ENCODE data around the gene KLHDC1. TPM values are rescaled to one million over a fixed set of nuclear protein-coding genes. Genes with fewer than 3 reads are reported as not detected.

The KLHDC1 gene
- total RNA-seq, 4 donors from 2014 or later = 9.2 to 16.3 (median 12.4) TPM

- intact Hi-C loops (cut with DNase I) = no loop called here
- Histone ChIP-seq H3K27ac (no peak overlapping the region), H3K9me3 (no peaks in the 10 kb centered on the region), H3K27me3 (no peaks in the 10 kb centered on the region), H3K36me3 (peaks cover 0 to 4% of the 10 kb centered on the region in 2 donors), H3K4me3 (replicated peaks in 1 of 3) (no peak overlapping the region), H3K4me1 (no peaks in the 10 kb centered on the region)
- DNase-seq = no peak
- TF ChIP-seq POLR2A (IDR thresholded peaks at IDR 0.05) = no peak
- TF ChIP-seq CTCF (IDR thresholded peaks at IDR 0.05) = no peak
- whole genome bisulfite sequencing, 2 donors = 87 to 88% methylated on average over 5 of the region's 5 CpGs
Observed at GRCh38 chr14:49754570-49755097, 61.7 kb downstream of the KLHDC1 start.

GRCh38 chr14:49755378-49755777 lies 62.5 kb downstream of the KLHDC1 start:
- H3K4me1 ChIP-seq = no peaks in the 10 kb centered on the region
- no peaks in the 10 kb centered on the region for H3K9me3 ChIP-seq
- DNase-seq = no peak
- no peak overlapping the region for H3K4me3 ChIP-seq (replicated peaks in 1 of 3)
- 85 to 91% methylated on average over 3 of the region's 3 CpGs for WGBS, 2 donors
- intact Hi-C loops (cut with DNase I) = no loop called here
- H3K36me3 ChIP-seq = peaks cover 0 to 4% of the 10 kb centered on the region in 2 donors
- no peak overlapping the region for H3K27ac ChIP-seq
- TF ChIP-seq CTCF (IDR thresholded peaks at IDR 0.05) = no peak
- no peak for TF ChIP-seq POLR2A (IDR thresholded peaks at IDR 0.05)
- no peaks in the 10 kb centered on the region for H3K27me3 ChIP-seq

GRCh38 chr14:49761839-49762551 lies 69.1 kb downstream of the KLHDC1 start:
- H3K27ac ChIP-seq = peak overlapping the region in 1 of 3 donors; percentile 1
- peaks cover 0 to 12% of the 10 kb centered on the region in 2 donors for H3K4me1 ChIP-seq
- TF ChIP-seq POLR2A (IDR thresholded peaks at IDR 0.05) (no peak), CTCF (IDR thresholded peaks at IDR 0.05) (no peak)
- no peaks in the 10 kb centered on the region for H3K9me3 ChIP-seq
- WGBS, 2 donors = 91 to 92% methylated on average over 6 of the region's 6 CpGs
- H3K4me3 ChIP-seq (replicated peaks in 1 of 3) = no peak overlapping the region
- no peaks in the 10 kb centered on the region for H3K27me3 ChIP-seq
- intact Hi-C loops (cut with DNase I) = loop anchor here (10.0 kb wide), 1 partner anchor 67 kb away; the partner anchor contains the start of gene KLHDC1
- no peak for DNase-seq
- H3K36me3 ChIP-seq = no peaks in the 10 kb centered on the region

GRCh38 chr14:49766839-49767238 lies 73.9 kb downstream of the KLHDC1 start:
- no peaks in the 10 kb centered on the region for H3K27me3 ChIP-seq
- peaks cover 14 to 33% of the 10 kb centered on the region in 2 donors for H3K4me1 ChIP-seq
- intact Hi-C loops (cut with DNase I) = loop anchor here (5.0 to 10.0 kb wide), 2 partner anchors 72 to 130 kb away; partner anchors contain the start of genes DNAAF2 and KLHDC1
- H3K27ac ChIP-seq = peak overlapping the region; percentile 99 to 100 (median 99)
- peak overlapping the region in 1 of 3 donors; percentile 100 for H3K4me3 ChIP-seq (replicated peaks in 1 of 3)
- no peaks in the 10 kb centered on the region for H3K9me3 ChIP-seq
- WGBS, 2 donors = 84 to 88% methylated on average over 10 of the region's 10 CpGs
- no peak for TF ChIP-seq CTCF (IDR thresholded peaks at IDR 0.05)
- no peaks in the 10 kb centered on the region for H3K36me3 ChIP-seq
- DNase-seq = no peak

GRCh38 chr14:49767270-49767570 lies 74.3 kb downstream of the KLHDC1 start:
- Histone ChIP-seq H3K4me3 (replicated peaks in 1 of 3) (peak overlapping the region in 2 of 3 donors; percentile 55 to 100), H3K4me1 (peaks cover 14 to 33% of the 10 kb centered on the region in 2 donors), H3K36me3 (peaks cover 0 to 1% of the 10 kb centered on the region in 2 donors), H3K9me3 (no peaks in the 10 kb centered on the region), H3K27me3 (no peaks in the 10 kb centered on the region), H3K27ac (peak overlapping the region; percentile 99 to 100 (median 99))
- intact Hi-C loops (cut with DNase I) = loop anchor here (5.0 to 10.0 kb wide), 2 partner anchors 72 to 130 kb away; partner anchors contain the start of genes DNAAF2 and KLHDC1
- DNase-seq = no peak
- WGBS, 2 donors = 0 to 1% methylated on average over 9 of the region's 9 CpGs
- TF ChIP-seq CTCF (IDR thresholded peaks at IDR 0.05) (no peak), POLR2A (IDR thresholded peaks at IDR 0.05) (no peak)

Measured in thyroid gland (tissue), 4 donors.